Activated CD4-positive, alpha-beta T cell treated with anti-CD3 and anti-CD28 coated beads for 4 hours (primary cell): ENCODE measurements around the gene CNMD.

Source experiments
- DNase-seq, 2 donors: peaks; one replicate each; pipeline ENCODE4 v3.0.0-alpha.2; 2020

Gene CNMD

DNA sequence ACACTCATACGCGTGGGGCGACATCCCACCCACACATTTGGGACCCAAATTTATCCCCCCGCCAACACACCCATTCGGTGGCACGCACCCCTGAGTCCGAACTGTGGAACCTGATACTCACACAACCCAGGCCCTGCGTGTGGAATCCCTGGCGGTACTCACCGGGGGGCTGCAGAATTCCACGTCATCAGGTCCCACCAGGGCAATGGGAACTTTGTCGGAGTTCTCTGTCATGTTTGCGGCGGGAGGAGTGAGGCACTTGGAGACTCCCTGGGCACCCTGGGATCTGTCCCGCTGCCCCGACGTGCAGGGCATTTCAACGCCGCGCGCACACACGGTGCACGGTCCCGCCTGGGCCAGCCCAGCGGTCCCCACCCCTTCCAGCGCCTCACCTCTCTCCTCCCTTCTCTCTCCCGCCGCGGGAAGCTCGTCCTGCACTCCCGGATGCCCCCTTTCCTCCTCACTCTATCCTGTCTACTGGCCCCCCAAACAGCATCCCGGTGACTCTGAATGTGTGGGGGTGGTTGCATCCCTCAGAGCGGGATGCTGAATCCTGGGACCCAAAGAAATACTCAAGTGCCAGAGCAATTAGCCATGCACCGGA is at the start of gene CNMD:
CNMD (minus strand) TSS at position 353 of the 604 bp plus-strand sequence; CDS start at position 234, 119 bp downstream.
- DNase-seq: no peak

DNA sequence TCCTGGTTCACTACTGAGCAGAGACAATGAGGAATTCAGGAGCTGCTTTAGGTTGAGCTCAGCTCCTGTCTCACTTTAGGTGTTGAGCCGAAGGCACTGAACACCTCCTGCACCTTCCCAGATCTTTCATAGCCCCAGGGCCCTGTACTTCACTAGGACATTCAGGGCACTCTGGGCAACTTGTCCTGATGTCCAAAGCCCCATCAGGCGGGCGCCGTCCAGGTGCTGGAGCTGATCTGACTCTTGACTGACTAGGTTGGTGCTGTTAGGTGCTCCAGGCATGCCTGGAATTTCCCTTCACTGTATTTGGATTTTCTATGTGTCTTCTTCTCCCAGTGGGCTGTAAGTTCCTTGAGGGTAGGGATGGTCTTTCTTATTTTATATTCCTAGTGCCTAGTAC is 48.4 kb upstream of the CNMD start:
- no peak for DNase-seq

DNA sequence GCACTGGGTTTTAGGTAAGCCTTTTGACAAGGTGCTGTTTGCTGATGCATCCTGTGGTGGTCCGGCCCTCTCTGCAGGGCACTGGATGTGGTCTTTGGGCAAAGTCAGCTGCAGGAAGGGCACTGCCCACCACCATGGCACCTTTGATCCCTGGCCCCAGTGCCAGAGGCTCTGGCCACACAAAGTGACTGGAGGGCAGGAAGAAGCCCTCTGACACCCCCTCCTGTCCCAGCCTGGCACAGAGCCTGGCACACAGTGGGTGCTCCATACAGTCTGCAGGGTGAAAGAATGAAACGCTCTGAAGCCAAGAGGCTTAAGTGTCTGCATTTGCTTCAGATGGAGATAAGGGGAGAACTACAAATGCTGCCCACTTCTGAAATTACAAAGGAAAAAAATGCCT is 47.6 kb upstream of the CNMD start:
- no peak for DNase-seq

DNA sequence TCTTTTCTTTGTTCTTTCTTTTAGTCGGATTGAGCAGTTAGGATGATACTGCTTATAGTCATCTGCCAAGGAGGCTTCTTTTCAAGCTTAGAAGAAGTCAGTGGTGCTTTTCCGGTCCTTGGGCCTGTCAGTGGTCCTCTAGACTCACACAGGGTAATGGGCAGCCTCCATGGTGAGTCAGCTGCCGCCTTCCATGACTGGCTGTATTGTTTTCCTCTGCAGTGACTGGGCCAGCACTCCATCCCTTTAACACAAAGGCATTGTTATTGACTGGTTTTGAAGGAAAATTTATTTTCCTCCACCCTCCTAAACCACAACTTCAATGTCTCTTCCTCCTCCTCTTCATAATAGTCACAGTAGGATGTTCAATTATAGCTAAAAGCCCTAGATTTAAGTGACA is 47.1 kb upstream of the CNMD start:
- no peak for DNase-seq

DNA sequence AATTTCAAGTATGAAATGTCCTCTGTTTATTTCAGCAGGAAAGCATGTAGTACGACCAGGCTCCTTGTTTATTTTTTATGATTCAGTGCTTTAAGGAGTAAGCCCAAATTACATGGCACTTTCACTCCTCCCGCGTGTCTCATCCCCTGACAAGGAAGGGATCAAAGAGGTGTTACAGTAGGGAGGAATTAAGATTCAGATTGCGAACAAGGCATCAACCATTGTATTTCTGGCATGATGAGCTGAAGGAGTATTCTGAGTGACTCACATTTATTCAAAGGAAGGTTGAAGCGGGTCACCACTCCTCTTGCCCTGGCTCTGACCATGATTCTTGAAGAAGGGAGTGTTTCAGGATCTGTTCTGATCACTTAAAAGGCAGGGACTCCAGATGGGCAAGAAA is 46.1 kb upstream of the CNMD start:
- no peak for DNase-seq

DNA sequence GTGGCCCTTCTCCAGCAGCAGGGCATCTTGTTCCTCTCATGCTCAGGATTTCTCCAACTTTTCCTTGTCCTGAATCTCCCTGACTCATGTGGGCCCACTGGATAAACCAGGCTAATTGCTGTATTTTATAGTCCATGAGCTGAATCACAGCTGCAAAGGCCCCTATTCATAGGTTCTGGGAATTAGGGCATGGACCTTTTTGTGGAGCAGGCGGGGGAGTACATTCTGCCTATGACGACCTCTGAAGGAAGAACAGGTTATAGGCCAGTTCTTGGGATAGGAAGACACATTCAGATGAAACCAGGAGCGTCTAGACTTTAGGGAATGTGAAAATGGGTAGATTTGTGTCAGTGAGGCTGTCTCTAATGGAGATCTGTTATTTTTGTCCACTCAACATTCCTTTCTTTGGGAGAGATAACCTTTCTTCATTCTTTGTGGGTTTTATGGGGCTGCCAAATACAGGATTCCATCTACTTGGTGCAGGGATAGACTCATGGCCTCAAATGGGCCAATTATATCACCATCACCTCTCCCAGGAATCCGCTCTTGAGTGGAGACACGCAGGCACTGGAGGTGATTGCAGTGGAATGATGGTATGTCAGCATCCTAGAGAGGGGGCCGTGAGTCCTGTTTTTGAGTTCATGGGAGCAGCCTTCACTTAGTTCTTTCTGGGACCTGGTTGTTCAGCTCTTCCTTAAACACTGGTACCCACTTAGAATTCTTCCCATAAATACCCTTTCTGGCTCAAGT is 45.1 kb upstream of the CNMD start:
- DNase-seq: no peak

DNA sequence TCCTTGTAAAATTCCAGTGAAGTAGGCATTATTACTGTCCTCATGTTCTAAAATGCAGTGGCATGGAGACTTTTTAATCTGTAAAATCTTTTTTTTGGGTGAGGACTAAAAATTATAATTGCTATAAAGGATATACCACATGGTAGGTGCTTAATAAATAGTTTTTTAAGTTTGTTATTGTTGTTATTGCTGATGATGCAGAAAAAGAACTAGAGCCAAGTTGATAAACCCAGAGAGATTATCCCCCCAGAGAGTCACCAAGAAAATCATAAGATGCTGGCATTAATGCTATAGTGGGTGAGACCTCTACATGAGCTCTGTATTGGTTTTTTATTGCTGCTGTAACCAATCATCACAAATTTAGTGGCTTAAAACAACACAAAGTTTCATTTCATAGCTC is 44.3 kb upstream of the CNMD start:
- no peak for DNase-seq

DNA sequence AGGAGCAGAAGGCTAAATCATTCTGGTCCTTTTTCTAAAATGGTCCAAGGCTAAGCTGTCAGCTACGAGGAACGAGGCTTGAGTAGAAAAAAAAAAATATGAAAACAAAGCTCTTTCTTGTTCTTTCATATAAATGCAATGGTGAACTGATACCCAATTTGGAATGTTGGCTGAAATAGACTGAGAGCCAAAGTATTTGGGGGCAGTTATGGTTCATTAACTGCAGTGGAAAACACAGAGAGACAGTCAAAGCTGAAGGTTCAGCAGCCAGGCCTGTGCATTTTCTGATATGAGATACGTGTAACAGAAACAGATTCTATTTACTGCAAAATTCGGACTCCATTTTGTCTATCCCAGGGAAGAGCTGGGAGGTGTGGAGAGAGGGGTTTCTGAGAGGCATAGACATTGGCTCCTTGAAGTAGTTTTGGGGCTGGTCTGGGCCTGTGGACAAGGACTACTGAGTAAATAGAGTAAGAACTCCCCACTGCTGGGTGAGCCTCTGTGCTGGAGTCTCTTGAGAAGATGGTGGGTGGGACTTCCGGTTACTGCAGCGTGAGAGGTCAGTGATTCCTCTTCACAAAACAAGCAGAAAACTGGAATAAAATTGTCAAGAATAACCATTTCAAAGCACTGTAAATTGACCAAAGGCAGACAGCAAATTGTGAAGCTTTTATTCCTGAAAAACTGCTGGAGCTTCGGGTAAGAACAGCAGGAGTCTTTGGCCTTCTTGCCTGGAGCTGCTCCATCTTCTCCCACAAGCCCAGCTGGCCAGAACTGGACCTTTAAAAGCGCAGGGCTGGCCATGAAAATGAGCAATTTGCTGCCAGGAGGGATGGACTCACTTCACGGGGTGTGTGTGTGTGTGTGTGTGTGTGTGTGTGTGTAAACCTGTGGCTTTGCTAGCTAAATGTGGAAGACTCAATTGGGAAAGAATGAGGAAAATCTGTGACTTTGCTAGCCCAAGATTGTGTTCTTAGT is 43.1 kb upstream of the CNMD start:
- no peak for DNase-seq

DNA sequence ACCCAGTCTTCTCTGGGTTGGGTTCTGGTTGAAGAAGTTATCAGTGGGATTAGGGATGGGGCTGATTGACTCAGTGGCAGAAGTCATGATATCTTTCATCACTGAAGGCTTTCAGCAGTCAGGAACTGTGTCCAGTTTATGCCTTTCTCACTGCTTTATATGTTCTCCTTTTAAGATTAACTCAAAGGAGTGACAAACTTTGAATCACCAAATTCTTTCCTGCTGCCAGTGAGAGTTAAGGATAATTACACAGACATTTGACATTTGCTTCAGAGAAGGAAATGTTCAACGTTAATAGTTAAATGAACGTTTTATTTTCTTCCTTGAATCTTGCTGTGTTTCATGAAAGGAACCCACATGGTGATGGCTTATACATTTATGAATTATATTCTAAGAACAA is 41.0 kb upstream of the CNMD start:
- DNase-seq: no peak

DNA sequence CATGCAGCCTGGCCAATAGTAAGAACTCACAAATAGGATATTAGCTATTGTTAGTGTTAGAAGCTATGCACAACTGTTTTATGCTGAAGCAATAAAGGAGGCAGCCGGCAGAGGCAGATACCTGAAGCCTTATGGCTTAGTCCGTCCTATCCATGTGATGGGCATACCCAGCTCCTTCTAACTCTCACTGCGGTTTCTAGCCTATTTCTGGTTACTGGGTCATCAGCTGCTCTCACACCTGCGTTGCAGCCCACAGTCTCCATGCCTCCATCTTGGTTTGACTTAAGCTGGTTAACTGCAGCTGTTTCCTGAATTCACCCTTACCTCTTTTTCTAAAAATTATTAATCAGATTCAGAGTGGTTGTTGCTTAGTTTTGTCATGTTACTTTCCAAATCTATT is 40.5 kb upstream of the CNMD start:
- DNase-seq: no peak

DNA sequence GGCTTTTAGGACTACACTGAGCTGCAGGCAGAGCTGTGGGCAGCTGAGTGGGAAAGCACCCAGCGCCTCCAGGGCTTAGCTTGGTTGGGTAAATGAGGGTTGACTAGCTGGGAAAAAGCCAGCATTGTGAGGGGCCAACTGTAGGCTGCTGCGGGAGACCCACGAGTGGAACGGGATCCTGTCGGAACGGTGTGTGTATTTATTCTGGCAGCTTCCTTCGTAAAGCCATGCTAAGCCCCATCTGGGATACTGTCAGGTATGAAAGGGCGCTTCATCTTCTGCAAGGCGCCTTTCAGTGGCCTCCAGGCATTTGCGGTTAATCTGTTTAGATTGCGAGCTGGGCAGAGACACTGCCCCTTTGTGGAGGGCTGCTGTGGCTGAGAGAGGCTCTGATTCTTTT is 39.5 kb upstream of the CNMD start:
- DNase-seq: no peak

DNA sequence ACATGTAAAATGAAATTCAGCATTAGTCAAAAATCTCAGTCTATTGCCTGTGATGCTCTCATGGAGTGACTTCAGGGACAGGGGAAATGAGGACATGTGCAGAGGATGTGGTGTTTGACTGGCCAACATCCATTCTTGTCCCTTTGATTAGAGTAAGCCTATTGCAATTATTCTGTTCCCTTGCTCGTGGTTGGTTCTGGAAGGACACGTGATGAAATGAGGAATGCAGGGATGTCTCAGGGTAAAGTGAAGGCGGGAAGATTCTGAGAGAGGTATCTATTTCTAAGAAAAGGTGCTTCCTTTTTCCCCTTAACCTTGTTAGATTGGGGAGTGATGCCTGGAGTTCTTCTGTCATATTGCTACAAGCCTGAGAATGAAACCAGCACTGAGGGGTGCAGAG is 37.1 kb upstream of the CNMD start:
- DNase-seq: no peak

DNA sequence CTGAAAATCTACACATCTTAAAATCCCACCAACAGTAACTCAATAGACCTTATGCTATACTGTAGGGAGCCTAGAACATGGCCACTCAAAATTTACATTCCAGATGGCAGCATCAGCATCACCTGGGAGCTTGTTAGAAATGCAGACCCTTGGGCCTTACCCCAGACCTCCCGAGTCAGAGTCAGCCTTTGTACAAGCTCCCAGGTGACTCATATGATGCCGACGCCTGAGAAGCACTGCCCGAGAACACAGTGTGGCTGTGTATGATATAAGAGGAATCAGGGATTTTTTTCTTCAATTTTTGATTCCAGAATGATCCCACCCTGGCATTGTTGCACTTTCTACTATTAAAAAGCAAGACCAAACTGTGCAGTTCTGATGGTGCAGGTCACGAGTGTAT is 35.9 kb upstream of the CNMD start:
- DNase-seq: no peak

DNA sequence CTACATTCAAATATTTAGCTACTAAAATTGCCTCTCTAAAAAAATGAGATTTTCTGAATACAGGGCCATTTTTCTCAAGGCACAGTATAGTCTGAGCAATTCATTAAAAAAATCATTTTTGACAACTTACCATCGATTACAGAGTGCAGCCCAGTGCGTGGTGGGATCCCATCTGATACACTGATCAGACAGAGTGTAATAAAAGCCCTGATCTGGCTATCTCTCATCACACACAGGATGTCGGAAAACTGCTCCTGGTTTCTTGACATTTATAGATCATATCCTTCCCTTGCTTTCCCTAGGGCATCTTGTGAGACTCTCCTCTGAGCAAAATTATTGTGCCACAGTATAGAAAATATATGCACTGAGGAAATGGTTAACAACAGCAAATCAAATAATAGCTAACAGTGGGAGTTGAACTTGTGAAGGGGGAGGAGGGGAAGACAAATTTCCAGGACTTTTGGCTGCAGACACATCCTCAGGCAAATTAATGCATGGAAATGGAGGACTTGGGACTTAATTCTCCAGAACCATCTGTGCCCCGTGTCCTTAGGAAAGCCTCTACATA is 28.4 kb upstream of the CNMD start:
- DNase-seq: no peak

DNA sequence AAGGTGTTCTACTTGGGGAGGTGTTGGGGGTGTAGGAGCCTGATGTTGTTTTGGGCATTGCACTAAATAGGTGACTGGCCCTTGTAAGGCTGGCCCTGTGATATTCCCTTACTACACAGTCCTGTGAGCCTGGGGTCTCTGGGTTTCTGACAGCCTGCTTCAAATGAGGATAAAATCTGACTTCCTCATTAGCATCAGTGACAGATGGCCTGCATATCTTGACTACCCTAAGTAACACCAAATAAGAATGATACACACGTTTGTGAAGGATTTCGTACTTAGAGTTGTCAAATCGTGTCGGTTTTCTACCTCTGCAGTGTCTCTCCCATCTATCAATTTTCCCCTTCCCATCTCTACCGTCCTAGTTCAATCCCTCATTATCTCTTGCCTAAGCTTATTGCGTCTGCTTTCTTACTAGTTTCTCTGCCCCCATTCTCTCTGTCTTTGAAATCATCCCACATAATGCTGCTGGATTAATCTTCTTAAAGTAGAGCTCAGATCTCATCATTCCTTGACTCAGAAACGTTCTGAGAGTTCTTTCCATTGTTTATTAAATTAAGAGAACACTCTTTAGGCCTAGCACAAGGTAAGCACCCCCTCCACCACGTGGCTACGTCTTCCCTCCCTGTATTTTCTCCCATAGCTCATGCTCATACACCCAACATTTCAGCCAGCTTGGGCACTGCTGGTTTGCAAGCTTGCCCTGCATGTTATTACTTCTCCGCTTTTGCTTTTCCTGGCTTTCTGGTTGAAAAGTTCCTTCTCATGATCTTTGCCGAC is 26.2 kb upstream of the CNMD start:
- DNase-seq: no peak

DNA sequence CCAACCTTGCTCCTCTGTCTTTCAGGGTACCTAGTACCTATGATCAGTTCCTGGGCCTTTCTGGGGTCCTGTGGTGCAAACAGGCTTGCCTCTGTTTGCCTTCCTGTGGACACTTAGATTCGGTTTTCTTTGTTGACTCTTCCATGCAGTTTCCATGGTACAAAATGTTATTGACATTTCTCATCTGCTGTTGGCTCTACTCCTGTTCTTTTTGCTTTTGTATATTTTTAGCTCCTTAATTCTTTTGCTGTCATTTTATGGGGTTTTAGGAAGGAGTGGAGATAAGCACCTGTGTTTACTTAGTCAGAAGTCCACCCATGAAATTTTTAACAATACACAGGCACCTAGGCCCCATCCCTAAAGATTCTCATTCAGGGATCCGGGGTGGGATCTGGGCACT is 20.5 kb upstream of the CNMD start:
- no peak for DNase-seq

DNA sequence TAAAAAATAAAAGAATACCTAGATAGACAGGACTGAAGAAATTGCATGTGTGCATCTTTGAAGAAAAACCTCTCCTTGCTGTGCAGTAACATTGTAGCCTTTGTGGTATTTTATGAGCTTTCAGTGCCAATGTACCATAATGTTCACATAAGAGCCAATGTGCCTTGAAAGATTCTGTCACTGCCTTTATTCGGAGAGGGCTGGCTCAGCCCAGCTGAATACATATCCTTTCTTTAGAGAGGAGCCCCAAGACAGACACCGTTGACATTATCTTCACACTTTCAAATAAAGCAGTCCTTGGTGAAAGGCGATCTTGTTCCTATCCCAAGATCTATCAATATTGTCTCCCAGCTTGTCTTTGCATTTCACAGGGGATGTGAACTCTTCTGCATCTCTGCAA is 18.5 kb upstream of the CNMD start:
- no peak for DNase-seq

DNA sequence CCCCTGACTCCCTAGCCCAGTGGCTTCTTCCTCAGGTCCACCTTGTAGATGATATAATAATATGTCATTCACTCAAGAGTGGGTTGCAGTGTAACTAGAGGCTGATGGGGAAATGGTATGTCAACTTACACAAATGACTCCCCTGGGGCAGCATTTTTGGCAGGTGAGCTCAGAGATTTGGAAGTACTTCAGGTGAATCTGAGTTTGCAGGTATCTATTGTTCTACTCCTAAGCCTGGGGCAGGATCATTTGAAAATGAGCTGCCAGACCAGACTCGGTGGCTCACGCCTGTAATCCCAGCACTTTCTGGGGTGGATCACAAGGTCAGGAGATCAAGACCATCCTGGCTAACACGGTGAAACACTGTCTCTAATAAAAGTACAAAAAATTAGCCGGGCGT is 11.6 kb upstream of the CNMD start:
- DNase-seq: no peak

DNA sequence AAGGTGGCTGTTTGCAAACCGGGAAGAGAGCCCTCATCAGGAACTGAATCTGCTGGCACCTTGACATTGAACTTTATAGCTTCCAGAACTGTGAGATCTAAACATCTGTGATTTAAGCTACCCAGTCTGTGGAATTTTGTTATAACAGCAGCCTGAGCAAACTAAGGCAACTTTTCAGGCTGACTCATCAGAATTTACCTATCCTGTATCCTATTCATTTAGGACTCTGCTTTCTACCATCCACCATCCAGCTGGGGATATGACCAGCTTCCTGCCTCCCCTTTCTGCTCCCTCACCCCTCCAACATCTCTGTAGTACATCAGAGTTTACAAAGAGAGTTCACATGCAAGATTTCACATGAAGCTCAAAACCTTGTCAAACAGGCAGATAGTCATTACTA is 11.1 kb upstream of the CNMD start:
- no peak for DNase-seq

DNA sequence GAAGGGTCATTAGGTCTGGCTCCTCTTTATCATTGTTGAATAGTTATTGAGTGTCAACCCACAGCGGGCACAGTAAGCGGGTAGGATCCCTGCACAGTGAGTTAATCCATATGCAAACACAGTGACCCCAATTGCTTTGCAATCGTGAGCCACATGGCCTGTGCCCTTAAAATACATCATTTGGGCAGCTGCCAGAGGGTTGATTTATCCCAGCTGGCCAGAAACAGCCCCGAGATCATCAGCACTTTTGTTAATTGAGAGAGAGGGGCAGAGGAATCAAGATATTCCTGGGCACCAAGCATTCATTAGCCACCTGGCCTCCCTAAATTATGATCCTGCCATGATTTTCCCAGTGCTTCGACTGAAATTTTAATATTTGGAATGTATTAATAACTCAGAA is 9.8 kb upstream of the CNMD start:
- no peak for DNase-seq

DNA sequence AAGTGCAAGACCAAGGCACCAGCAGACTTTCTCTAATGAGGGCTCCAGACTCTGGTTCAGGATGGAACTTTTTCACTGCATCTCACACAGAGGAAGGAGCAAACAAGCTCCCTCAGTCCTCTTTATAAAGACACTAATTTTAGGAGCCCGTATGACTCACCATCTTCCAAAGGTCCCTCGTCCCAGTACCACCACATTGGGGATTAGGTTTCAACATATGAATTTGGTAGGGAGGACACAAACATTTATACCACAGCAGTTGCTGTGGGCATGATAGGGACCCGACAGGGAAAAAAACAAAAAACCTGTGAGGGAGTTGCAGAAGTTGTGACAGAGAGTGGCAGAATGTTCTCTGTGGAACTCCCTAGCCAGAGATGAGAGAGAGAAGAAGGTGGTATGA is 6.5 kb upstream of the CNMD start:
- no peak for DNase-seq

DNA sequence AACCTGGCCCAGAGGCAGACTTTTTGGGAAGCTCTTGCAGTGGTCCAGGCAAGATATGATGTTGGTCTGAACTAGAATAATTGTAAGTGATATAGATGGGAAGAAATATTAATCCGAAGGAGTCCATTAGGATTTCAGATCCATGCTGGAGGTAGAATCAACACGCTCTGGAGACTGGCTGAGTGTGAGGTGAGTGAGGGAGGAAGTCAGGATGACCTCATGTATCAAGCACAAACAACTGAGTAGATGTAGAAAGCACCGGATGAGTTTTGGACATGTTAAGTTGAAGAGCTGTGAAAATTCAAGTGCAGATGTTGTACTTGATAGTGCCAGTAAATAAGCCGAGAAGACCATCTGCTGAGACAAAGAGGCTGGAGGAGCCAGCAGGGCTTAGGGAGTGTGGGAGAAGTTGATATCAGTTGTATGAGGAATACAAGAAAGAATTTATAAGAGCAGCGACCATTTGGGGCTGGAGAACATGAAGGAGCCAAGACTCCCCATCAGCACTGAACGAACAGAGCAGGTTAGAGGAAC is 5.3 kb upstream of the CNMD start:
- DNase-seq: no peak
